Naive thymus-derived CD4-positive, alpha-beta T cell (primary cell): Measurements from ENCODE around the gene MPP4. TPM values are rescaled to one million over a fixed set of nuclear protein-coding genes. Genes with fewer than 3 reads are reported as not detected.
"Not testable (repeated sequence)": the region's sequence is repeated elsewhere in the genome, so short reads cannot be mapped to it uniquely, and the experiment has no call there.

ENCODE experiments used
- ATAC-seq: fragments of 150-1000 bp; cut with Tn5 transposase; 2 replicates; pipeline ENCODE4 v1.10.0; 2021; ENCODE audit warnings: mild to moderate bottlenecking, moderate library complexity
- CTCF ChIA-PET: fragments of 350-600 bp; sonication (Branson Sonifier 250); formaldehyde crosslinking; loops from one replicate; lab custom pipeline; 2021; ENCODE audit warnings: antibody characterized with exemption; lab: Charles Lee
- POLR2A ChIA-PET: fragments of 350-600 bp; sonication (Branson Sonifier 250); formaldehyde crosslinking; loops from one replicate; lab custom pipeline; 2021; ENCODE audit warnings: antibody characterized with exemption, inconsistent platforms; lab: Charles Lee
- DNase-seq, 9 donors: peaks; one replicate each; pipeline versions ENCODE4 v3.0.0 to v3.0.0-alpha.2; 2020 to 2022; ENCODE audit warnings: mixed read lengths in 1 of 9
- H3K27ac ChIP-seq: one replicate; pipeline ENCODE4 v1.7.0; 2013; ENCODE audit warnings: mild to moderate bottlenecking, low read depth, low read length, moderate library complexity
- H3K27me3 ChIP-seq, 2 donors: one replicate each; pipeline ENCODE4 v1.7.0; 2013; ENCODE audit warnings: low read length in 2 of 2, mild to moderate bottlenecking in 2 of 2, moderate library complexity in 2 of 2; ENCODE audit not compliant: control insufficient read depth in 2 of 2, insufficient read depth in 2 of 2
- H3K36me3 ChIP-seq, 3 experiments: 1 replicate in 2 of 3; 2 replicates in 1 of 3; pipeline ENCODE4 v1.7.0; 2013; ENCODE audit warnings: low read length in 3 of 3, mild to moderate bottlenecking in 3 of 3, moderate library complexity in 1 of 3; ENCODE audit not compliant: insufficient read depth in 3 of 3, control insufficient read depth in 2 of 3
- H3K4me1 ChIP-seq, 2 donors: one replicate each; pipeline ENCODE4 v1.7.0; 2013; ENCODE audit warnings: low read length in 2 of 2, mild to moderate bottlenecking in 2 of 2, moderate library complexity in 1 of 2; ENCODE audit not compliant: control insufficient read depth in 2 of 2, insufficient read depth in 2 of 2
- H3K4me3 ChIP-seq: 2 replicates; pipeline ENCODE4 v1.7.0; 2013; ENCODE audit warnings: mild to moderate bottlenecking, low read length
- H3K9me3 ChIP-seq, 3 experiments: 1 replicate in 2 of 3; 2 replicates in 1 of 3; pipeline ENCODE4 v1.7.0; 2013; ENCODE audit warnings: low read length in 3 of 3; ENCODE audit not compliant: control insufficient read depth in 2 of 3
- H3K27ac Mint-ChIP-seq, 9 donors: one replicate each; pipeline ENCODE4 v1.8.0; 2020 to 2022; ENCODE audit warnings: mixed read lengths in 9 of 9, mild to moderate bottlenecking in 8 of 9, moderate library complexity in 5 of 9, inconsistent platforms in 2 of 9
- H3K27me3 Mint-ChIP-seq, 5 donors: one replicate each; pipeline ENCODE4 v1.8.0; 2021 to 2022; ENCODE audit warnings: mixed read lengths in 5 of 5, mild to moderate bottlenecking in 1 of 5
- H3K36me3 Mint-ChIP-seq, 5 donors: one replicate each; pipeline ENCODE4 v1.8.0; 2020 to 2022; ENCODE audit warnings: mixed read lengths in 5 of 5, mild to moderate bottlenecking in 3 of 5, inconsistent platforms in 1 of 5
- H3K4me1 Mint-ChIP-seq, 7 donors: one replicate each; pipeline ENCODE4 v1.8.0; 2020 to 2022; ENCODE audit warnings: mixed read lengths in 7 of 7, mild to moderate bottlenecking in 3 of 7, inconsistent platforms in 1 of 7
- H3K4me3 Mint-ChIP-seq, 10 donors: one replicate each; pipeline ENCODE4 v1.8.0; 2020 to 2022; ENCODE audit warnings: mild to moderate bottlenecking in 10 of 10, mixed read lengths in 10 of 10, moderate library complexity in 6 of 10, inconsistent platforms in 2 of 10
- H3K9me3 Mint-ChIP-seq, 11 donors: one replicate each; pipeline ENCODE4 v1.8.0; 2020 to 2022; ENCODE audit warnings: mixed read lengths in 11 of 11, mild to moderate bottlenecking in 4 of 11, inconsistent platforms in 1 of 11, moderate library complexity in 1 of 11
- intact Hi-C, 2 donors: fragments of 100-400 bp; cut with micrococcal nuclease; formaldehyde crosslinking; loops; one replicate each; pipeline ENCODE4 v1.15.1; 2023
- polyA plus RNA-seq, 2 donors: library from polyadenylated mRNA; unstranded; fragments of 300-500 nt; fragmentation: Illumina TruSeq; gene quantifications; one replicate each; pipeline ENCODE4 v1.2.3, GENCODE V29; 2021
- total RNA-seq, 6 experiments: library from RNA in 5 of 6; stranded (reverse) in 5 of 6; gene quantifications; 1 replicate in 5 of 6; 2 replicates in 1 of 6; pipeline ENCODE4 v1.2.3 and lab custom pipeline; 2021 to 2026

The MPP4 gene
- total and polyA plus RNA-seq, 7 experiments from 2014 or later, result 0.12 to 0.47 TPM; not detected in 5

- Histone ChIP-seq H3K4me1 (no peaks in the 10 kb centered on the region), H3K27me3 (no peaks in the 10 kb centered on the region), H3K27ac (no peak overlapping the region), H3K36me3 (no peaks in the 10 kb centered on the region), H3K4me3 (no peak overlapping the region), H3K9me3 (no peaks in the 10 kb centered on the region)
- POLR2A ChIA-PET, result no interaction called here
- peaks cover 0 to 20% (median 0%) of the 10 kb centered on the region in 5 donors for H3K27me3 Mint-ChIP-seq
- DNase-seq (no peak), ATAC-seq (no peak)
- CTCF ChIA-PET, result no interaction called here
- H3K4me3 Mint-ChIP-seq, result no peak overlapping the region
- no peaks in the 10 kb centered on the region for H3K4me1 Mint-ChIP-seq
- intact Hi-C loops, result no loop called here
- peaks cover 0 to 10% (median 0%) of the 10 kb centered on the region in 11 donors for H3K9me3 Mint-ChIP-seq
- H3K36me3 Mint-ChIP-seq, result no peaks in the 10 kb centered on the region
- no peak overlapping the region for H3K27ac Mint-ChIP-seq
Observed at GRCh38 chr2:201675454-201675853, 23.0 kb downstream of the MPP4 start.

- H3K4me1 Mint-ChIP-seq, result no peaks in the 10 kb centered on the region
- POLR2A ChIA-PET, result no interaction called here
- H3K27ac ChIP-seq, result no peak overlapping the region
- CTCF ChIA-PET, result no interaction called here
- intact Hi-C loops, result no loop called here
- no peaks in the 10 kb centered on the region for H3K36me3 Mint-ChIP-seq
- H3K36me3 ChIP-seq, result no peaks in the 10 kb centered on the region
- no peak for ATAC-seq
- H3K4me3 Mint-ChIP-seq, result no peak overlapping the region
- peaks cover 0 to 22% (median 0%) of the 10 kb centered on the region in 5 donors for H3K27me3 Mint-ChIP-seq
- DNase-seq, result no peak
- no peaks in the 10 kb centered on the region for H3K9me3 ChIP-seq
- H3K27me3 ChIP-seq, result no peaks in the 10 kb centered on the region
- no peak overlapping the region for H3K27ac Mint-ChIP-seq
- H3K4me3 ChIP-seq, result no peak overlapping the region
- peaks cover 0 to 12% (median 0%) of the 10 kb centered on the region in 11 donors for H3K9me3 Mint-ChIP-seq
- H3K4me1 ChIP-seq, result no peaks in the 10 kb centered on the region
Observed at GRCh38 chr2:201674794-201675193, 23.6 kb downstream of the MPP4 start.

DNA sequence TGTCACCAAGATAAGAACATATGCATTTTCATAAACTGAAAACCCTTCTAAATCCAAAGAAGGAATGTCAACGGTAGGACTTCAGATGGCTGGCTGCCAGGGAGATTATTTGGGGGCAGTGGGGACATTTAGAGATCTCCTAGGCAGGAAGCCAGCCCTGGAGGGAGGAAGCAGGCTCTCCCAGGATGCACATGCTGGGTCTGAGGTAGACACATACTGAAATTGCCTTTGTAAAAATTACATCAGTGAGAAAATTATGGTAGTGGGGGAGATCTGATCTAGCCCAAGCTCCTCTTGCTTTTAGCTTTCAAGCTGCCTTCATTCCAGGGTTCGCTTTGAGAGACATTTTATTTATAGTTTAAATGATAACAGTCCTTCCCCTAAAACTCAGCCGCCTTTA, 24.1 kb downstream of the MPP4 start:
- no peaks in the 10 kb centered on the region for H3K36me3 Mint-ChIP-seq
- ChIA-PET POLR2A (no interaction called here), CTCF (no interaction called here)
- no peaks in the 10 kb centered on the region for H3K27me3 ChIP-seq
- no peak overlapping the region for H3K4me3 Mint-ChIP-seq
- no peaks in the 10 kb centered on the region for H3K4me1 ChIP-seq
- ATAC-seq (no peak), DNase-seq (no peak)
- intact Hi-C loops, result no loop called here
- H3K27ac ChIP-seq, result no peak overlapping the region
- no peak overlapping the region for H3K27ac Mint-ChIP-seq
- peaks cover 0 to 23% (median 0%) of the 10 kb centered on the region in 5 donors for H3K27me3 Mint-ChIP-seq
- no peaks in the 10 kb centered on the region for H3K36me3 ChIP-seq
- no peaks in the 10 kb centered on the region for H3K4me1 Mint-ChIP-seq
- no peaks in the 10 kb centered on the region for H3K9me3 ChIP-seq
- peaks cover 0 to 12% (median 0%) of the 10 kb centered on the region in 11 donors for H3K9me3 Mint-ChIP-seq
- no peak overlapping the region for H3K4me3 ChIP-seq

- no peaks in the 10 kb centered on the region for H3K27me3 ChIP-seq
- POLR2A ChIA-PET, result no interaction called here
- ATAC-seq, result no peak
Observed at GRCh38 chr2:201673546-201673945, 24.9 kb downstream of the MPP4 start.

GRCh38 chr2:201671205-201671604, 27.2 kb downstream of the MPP4 start:
- H3K36me3 Mint-ChIP-seq, H3K4me3 ChIP-seq, H3K4me1 ChIP-seq, ATAC-seq, intact Hi-C loops, H3K4me1 Mint-ChIP-seq, H3K36me3 ChIP-seq, POLR2A ChIA-PET, H3K9me3 ChIP-seq, H3K27ac Mint-ChIP-seq, H3K27me3 ChIP-seq, CTCF ChIA-PET, H3K4me3 Mint-ChIP-seq, DNase-seq, H3K27ac ChIP-seq: not testable (repeated sequence)
- Mint-ChIP-seq H3K9me3 (peaks cover 0 to 12% (median 0%) of the 10 kb centered on the region in 11 donors), H3K27me3 (peaks cover 0 to 24% (median 0%) of the 10 kb centered on the region in 5 donors)

More at GRCh38 chr2:201673546-201673945, 24.9 kb downstream of the MPP4 start:
- intact Hi-C loops, result no loop called here
- Mint-ChIP-seq H3K4me1 (no peaks in the 10 kb centered on the region), H3K9me3 (peaks cover 0 to 12% (median 0%) of the 10 kb centered on the region in 11 donors), H3K36me3 (no peaks in the 10 kb centered on the region), H3K4me3 (no peak overlapping the region), H3K27ac (no peak overlapping the region), H3K27me3 (peaks cover 0 to 23% (median 0%) of the 10 kb centered on the region in 5 donors)
- CTCF ChIA-PET, result no interaction called here
- DNase-seq, result no peak
- Histone ChIP-seq H3K36me3 (no peaks in the 10 kb centered on the region), H3K27ac (no peak overlapping the region), H3K4me3 (no peak overlapping the region), H3K4me1 (no peaks in the 10 kb centered on the region), H3K9me3 (no peaks in the 10 kb centered on the region)

GRCh38 chr2:201669865-201670264, 28.6 kb downstream of the MPP4 start:
- peaks cover 0 to 25% (median 0%) of the 10 kb centered on the region in 5 donors for H3K27me3 Mint-ChIP-seq
- ATAC-seq (no peak), DNase-seq (no peak)
- ChIA-PET CTCF (no interaction called here), POLR2A (no interaction called here)
- H3K9me3 Mint-ChIP-seq, result peaks cover 0 to 12% (median 0%) of the 10 kb centered on the region in 11 donors
- H3K4me1 Mint-ChIP-seq, result no peaks in the 10 kb centered on the region
- H3K27me3 ChIP-seq, result no peaks in the 10 kb centered on the region
- no peak overlapping the region for H3K4me3 ChIP-seq
- H3K36me3 Mint-ChIP-seq, result no peaks in the 10 kb centered on the region
- no peak overlapping the region for H3K4me3 Mint-ChIP-seq
- H3K36me3 ChIP-seq, result no peaks in the 10 kb centered on the region
- H3K27ac ChIP-seq, result no peak overlapping the region
- H3K27ac Mint-ChIP-seq, result no peak overlapping the region
- no peaks in the 10 kb centered on the region for H3K4me1 ChIP-seq
- no peaks in the 10 kb centered on the region for H3K9me3 ChIP-seq
- intact Hi-C loops, result no loop called here

DNA sequence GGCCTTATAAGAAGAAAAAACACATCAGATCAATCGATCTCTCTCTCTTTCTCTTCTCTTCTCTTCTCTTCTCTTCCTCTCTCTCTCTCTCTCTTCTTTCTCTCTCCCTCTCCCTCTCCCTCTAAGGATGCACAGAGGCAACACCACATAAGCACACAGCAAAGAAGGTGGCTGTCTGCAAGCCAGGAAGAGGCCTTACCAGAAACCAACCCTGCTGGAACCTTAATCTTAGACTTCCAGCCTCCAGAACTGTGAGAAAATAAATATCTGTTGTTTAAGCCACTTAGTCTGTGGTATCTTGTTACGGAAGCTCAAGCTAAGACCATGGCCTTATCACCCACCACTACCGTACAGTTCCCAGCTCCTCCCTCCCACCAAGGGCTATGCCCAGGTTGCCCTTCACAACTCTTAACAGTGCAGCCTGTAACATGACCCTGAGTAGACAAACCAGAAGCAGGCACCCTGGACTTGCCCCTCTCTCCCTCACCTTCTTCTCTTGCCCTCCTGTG, 30.0 kb downstream of the MPP4 start:
- Mint-ChIP-seq H3K4me1 (no peaks in the 10 kb centered on the region), H3K9me3 (peaks cover 0 to 12% (median 0%) of the 10 kb centered on the region in 11 donors), H3K27ac (peak overlapping the region in 1 of 9 donors; percentile 18), H3K27me3 (peaks cover 0 to 27% (median 0%) of the 10 kb centered on the region in 5 donors), H3K4me3 (no peak overlapping the region), H3K36me3 (no peaks in the 10 kb centered on the region)
- ChIA-PET CTCF (interaction anchor here (2.0 kb wide), 1 partner anchor 10 kb away, joined by 5 read pairs; no protein-coding TSS in a partner anchor), POLR2A (no interaction called here)
- Histone ChIP-seq H3K27ac (no peak overlapping the region), H3K27me3 (no peaks in the 10 kb centered on the region), H3K36me3 (no peaks in the 10 kb centered on the region), H3K4me1 (no peaks in the 10 kb centered on the region), H3K9me3 (no peaks in the 10 kb centered on the region), H3K4me3 (no peak overlapping the region)
- no peak for DNase-seq
- ATAC-seq, result no peak
- intact Hi-C loops, result no loop called here
